Measurements from ENCODE around the gene STKLD1. TPM values are rescaled to one million over a fixed set of nuclear protein-coding genes. Genes with fewer than 3 reads are reported as not detected.

Gene STKLD1
- total RNA-seq, 1 donor from 2014 or later = 0.75 TPM

- no peak for DNase-seq (ENCODE audit: low spot score)
Measured at GRCh38 chr9:133344979-133345378, 31.2 kb upstream of the STKLD1 start.

GRCh38 chr9:133345596-133345995 lies 30.6 kb upstream of the STKLD1 start:
- DNase-seq (ENCODE audit: low spot score) = no peak

DNA sequence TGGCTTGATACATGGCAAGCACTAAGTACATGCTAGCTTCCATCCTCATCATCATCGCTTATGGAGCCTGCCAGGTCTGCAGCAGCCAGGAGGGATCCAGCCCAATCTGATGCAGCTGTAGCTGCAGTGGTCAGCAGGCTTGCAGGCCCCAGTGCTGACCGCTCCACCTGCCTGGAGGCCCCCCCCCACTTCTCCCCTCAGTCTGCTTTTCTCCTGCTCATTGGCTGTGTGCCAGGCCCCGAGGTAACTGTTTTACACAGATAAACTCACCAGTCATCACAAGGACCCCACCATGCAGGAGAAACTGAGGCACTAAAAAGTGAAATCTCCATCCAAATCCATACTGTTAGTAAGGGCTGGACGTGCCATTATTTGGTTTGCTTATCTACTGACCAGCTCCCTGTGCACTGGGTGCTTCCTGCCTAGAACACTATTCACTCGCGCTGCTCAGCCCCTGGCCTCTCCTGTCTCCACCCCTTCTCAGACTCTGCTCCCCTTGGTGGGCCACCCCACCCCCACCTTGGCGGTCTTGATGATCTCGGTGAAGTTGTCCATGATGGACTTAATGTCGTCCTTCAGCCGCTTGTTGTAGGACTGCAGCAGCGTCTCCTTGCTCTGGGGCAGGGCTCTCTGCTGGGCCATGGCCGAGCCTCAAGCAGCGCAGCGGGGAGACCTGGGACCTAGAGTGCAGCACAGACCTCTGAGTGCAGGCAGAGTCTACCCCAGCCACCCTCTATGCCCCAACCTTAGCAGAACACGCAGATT lies 30.0 kb upstream of the STKLD1 start:
- DNase-seq (ENCODE audit: low spot score) = no peak

DNA sequence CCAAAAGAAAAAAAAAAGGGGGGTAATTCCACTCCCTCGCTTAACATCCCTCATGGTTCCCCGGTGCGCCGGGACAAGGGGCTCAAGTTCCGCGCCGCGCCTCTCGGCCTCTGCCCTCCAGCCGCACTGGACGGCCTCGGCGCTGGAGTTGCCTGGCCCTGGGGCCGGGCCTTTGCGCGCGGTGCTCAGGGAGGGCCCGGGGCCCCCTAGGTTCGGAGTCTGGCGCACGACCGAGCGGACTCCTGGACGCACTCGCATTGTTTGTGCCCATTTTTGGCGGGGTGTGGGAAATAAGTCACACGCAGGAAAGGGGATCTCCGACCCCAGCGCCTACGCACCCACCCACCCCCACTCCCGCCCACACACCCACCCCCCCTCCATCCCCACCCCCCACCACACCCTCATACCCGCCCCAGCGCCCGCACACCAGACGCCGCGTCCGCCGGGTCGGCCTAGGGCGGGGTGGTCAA lies 28.6 kb upstream of the STKLD1 start:
- no peak for DNase-seq (ENCODE audit: low spot score)

- DNase-seq (ENCODE audit: low spot score) = peak; percentile 96
Measured at GRCh38 chr9:133347985-133348717, 28.0 kb upstream of the STKLD1 start, which contains the start of the genes MED22 and RPL7A. Gene MED22, minus strand, starts transcription at chr9:133348131. Its CDS starts 1,469 bp downstream, at chr9:133346662. Gene RPL7A, plus strand, starts transcription at chr9:133348218. Its CDS starts 26 bp downstream, at chr9:133348244.

GRCh38 chr9:133348718-133349573 lies 27.2 kb upstream of the STKLD1 start:
- no peak for DNase-seq (ENCODE audit: low spot score)

DNA sequence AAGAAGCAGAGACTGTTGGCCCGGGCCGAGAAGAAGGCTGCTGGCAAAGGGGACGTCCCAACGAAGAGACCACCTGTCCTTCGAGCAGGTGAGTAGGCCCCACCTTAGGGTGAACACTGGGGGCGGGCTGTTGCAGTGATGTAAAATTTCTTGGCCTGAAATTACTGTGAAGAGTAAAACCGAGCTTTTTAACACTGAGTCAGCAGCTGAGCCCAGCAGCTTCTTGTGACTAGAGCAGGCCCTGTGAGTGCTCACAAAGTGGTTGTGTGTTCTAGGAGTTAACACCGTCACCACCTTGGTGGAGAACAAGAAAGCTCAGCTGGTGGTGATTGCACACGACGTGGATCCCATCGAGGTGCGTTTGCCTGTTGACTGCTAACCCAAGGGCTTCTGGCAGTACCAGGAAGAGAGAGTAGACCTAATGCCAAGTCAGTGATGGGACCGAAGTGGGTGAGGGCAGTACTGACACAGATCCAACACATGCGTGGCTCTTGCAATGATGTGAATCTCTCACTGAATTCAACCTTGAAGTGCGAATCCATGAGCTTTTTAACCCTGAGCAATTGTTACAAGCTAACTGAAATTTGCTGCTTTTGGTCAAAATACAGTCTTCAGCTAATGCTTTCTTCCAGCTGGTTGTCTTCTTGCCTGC lies 26.1 kb upstream of the STKLD1 start:
- no peak for DNase-seq (ENCODE audit: low spot score)

GRCh38 chr9:133351526-133351907 lies 24.6 kb upstream of the STKLD1 start:
- DNase-seq (ENCODE audit: low spot score) = no peak

DNA sequence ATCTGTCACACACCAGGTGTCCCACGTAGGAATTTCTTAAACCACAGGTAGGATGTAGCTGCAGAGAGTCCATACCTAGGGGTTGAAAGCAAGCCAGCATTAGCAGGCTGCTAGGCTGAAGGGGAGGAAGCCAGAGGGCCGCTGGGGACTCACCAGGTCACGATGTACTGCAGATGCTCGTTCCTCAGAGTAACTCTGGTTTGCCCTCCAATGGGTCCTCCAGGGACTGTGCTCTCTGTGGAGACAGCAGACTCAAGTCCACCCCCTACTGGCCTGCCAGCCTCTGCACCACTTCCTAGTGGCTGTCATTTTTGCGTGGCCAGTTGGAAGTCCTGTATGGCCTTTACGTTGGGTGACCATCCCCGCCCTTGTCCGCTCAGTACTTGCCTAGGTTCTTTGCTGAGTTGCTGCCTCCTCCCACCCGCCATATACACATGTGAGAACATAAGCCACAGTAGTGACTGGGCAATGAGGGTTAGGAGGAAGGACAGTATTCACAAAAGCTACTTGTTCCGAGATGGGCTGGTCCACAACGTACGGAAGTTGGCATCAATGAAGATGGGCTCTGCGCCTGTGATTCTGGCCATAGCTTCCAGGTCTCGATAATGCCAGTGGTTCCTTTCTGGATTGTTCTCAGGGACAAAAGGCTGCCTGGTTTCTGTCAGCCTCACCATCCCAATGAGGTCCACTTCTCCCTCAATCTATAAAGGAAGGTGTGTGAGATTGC lies 24.1 kb upstream of the STKLD1 start:
- DNase-seq (ENCODE audit: low spot score) = no peak

- no peak for DNase-seq (ENCODE audit: low spot score)
Measured at GRCh38 chr9:133352635-133353340, 23.4 kb upstream of the STKLD1 start.

DNA sequence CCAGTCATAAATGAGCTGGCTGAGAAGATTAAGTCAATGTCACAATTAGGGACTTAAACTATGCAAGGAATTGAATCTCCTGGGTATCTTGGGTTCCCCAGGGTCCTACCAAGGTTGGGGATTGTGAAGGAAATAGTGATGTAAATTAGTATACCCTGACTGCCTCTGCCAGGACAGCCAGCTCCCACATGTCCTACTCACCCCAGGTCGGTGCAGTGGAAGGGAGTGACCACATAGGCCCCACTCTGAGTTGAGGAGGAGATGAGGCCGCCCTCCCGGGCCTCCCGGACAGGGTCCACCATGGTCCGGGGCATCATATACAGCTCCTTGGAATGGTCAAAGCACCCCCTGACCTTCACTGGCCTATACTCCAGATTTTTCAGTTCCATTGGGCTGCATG lies 22.6 kb upstream of the STKLD1 start:
- no peak for DNase-seq (ENCODE audit: low spot score)

- DNase-seq (ENCODE audit: low spot score) = no peak
Measured at GRCh38 chr9:133354766-133355165, 21.4 kb upstream of the STKLD1 start.

- no peak for DNase-seq (ENCODE audit: low spot score)
Measured at GRCh38 chr9:133355881-133356357, 20.2 kb upstream of the STKLD1 start.

GRCh38 chr9:133356391-133357091 lies 19.6 kb upstream of the STKLD1 start, which contains the start of the genes SURF1 and SURF2:
Gene SURF1, minus strand, starts transcription at chr9:133356487. Its CDS starts 34 bp downstream, at chr9:133356453.
Gene SURF2, plus strand, starts transcription at chr9:133356550. Its CDS starts 43 bp downstream, at chr9:133356593.
- DNase-seq (ENCODE audit: low spot score) = peak; percentile 90

- DNase-seq (ENCODE audit: low spot score) = no peak
Measured at GRCh38 chr9:133357656-133358055, 18.5 kb upstream of the STKLD1 start.

DNA sequence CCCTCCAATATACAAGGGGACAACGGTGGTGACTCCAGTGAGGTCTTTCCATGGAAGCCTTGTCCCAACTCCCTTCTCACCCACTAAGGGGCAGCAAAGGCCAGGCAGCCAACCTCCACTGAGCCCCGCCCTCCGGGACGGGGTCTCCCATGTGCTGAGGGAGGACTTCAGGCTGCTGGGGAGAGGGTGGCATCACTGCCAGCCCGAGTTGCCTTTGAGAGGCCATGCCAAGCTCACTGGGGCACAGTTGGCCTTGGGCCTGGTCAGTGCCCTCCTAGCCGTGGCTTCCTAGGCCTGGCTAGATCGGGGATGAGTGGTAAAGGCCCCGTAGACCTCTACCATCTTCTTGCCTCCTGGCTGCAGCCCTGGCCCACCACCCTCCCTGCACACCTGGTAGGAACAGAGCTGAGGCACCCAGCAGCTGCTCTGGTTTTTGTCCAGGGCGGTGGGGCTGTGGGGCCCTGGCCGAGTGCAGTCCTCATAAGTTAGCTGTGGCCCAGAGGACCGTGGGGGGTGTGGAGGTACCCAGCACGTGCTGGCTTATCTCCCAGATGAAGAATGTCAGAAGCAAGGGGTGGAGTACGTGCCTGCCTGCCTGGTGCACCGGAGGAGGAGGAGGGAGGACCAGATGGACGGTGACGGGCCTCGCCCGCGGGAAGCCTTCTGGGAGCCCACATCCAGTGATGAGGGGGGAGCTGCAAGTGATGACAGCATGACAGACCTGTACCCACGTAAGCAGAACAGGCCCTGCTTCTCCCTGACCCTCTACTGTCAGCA lies 16.6 kb upstream of the STKLD1 start:
- no peak for DNase-seq (ENCODE audit: low spot score)

DNA sequence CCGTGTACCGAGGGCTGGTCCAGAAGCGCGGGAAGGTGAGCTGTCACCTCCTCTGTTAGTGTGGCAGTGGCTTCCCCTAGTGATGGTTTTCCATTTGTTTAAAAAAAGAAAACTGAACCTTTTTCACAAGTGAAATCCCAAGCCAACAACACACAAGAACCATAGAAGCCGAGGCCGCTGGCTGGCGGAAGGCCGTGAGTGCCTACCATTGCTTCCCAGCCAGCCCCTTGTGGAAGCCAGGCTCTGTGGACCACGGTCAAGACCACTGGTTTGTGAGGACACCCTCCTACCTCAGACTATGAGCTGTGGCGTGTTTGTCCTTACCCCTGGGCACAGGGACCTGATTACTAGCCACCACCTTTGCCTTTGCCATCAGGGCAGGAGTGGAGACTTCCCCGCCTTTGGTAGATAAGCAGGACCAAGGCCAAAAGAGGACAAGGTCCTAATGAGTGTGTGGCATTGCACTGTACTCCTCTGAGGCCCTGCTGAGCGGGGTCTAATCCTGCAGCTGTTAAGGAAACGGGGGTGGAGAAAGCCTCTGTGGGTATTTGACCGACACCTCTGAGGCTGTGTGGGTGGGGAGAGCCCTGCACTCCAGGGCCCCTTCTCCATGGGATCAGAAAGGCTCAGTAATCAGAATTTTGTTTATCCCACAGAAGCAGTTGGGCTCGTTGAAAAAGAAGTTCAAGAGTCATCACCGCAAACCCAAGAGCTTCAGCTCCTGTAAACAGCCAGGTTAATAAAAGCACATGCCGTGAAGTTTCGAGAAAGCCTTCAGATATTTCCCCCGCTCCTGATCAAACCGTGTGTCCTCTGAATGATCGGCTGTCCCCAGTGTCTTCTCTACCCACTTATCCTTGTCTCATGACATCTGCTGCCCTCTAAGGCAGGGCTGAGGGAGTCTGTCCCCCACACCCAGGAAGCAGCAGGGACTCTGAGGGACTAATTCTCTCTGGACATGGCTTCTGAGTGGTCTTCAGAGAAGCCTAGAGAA lies 15.5 kb upstream of the STKLD1 start:
- no peak for DNase-seq (ENCODE audit: low spot score)

Data from ureter (tissue), 1 donor.